DND-41 (cell line): Measurements from ENCODE around the gene ARHGDIA.

Experiments
- EZH2 ChIP-seq: IDR thresholded peaks from 3 replicates; pipeline ENCODE4 v1.6.1; 2012; ENCODE audit warnings: borderline replicate concordance, low read depth, mild to moderate bottlenecking, moderate library complexity, low read length, inconsistent platforms; ENCODE audit not compliant: severe bottlenecking
- TF ChIP-seq, protein P1 (sequence below): IDR thresholded peaks from 2 replicates; pipeline ENCODE4 v1.5.1; 2012; ENCODE audit warnings: borderline replicate concordance, low read length, moderate library complexity, mild to moderate bottlenecking; ENCODE audit not compliant: poor library complexity, severe bottlenecking; ENCODE audit errors: extremely low read depth

GRCh38 chr17:81839301-81839700, 31.8 kb downstream of the ARHGDIA start:
- TF ChIP-seq, protein P1, sequence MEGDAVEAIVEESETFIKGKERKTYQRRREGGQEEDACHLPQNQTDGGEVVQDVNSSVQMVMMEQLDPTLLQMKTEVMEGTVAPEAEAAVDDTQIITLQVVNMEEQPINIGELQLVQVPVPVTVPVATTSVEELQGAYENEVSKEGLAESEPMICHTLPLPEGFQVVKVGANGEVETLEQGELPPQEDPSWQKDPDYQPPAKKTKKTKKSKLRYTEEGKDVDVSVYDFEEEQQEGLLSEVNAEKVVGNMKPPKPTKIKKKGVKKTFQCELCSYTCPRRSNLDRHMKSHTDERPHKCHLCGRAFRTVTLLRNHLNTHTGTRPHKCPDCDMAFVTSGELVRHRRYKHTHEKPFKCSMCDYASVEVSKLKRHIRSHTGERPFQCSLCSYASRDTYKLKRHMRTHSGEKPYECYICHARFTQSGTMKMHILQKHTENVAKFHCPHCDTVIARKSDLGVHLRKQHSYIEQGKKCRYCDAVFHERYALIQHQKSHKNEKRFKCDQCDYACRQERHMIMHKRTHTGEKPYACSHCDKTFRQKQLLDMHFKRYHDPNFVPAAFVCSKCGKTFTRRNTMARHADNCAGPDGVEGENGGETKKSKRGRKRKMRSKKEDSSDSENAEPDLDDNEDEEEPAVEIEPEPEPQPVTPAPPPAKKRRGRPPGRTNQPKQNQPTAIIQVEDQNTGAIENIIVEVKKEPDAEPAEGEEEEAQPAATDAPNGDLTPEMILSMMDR = no peak
- no peak for TF ChIP-seq EZH2
